Progenitor cell of endocrine pancreas (in vitro differentiated cells): ENCODE data around the gene MYH14. TPM values are rescaled to one million over a fixed set of nuclear protein-coding genes. Genes with fewer than 3 reads are reported as not detected.

ENCODE experiments used
- DNase-seq: peaks from one replicate; pipeline ENCODE4 v3.0.0; 2021; ENCODE audit warnings: low spot score; ENCODE audit not compliant: unreplicated experiment
- H3K27ac Mint-ChIP-seq: 2 replicates; pipeline ENCODE4 v1.8.0; 2021; ENCODE audit warnings: mild to moderate bottlenecking, moderate library complexity, mixed read lengths
- H3K27me3 Mint-ChIP-seq: 2 replicates; pipeline ENCODE4 v1.8.0; 2021; ENCODE audit warnings: mixed read lengths
- H3K36me3 Mint-ChIP-seq: 2 replicates; pipeline ENCODE4 v1.8.0; 2022; ENCODE audit warnings: mixed read lengths; ENCODE audit not compliant: insufficient read depth
- H3K4me1 Mint-ChIP-seq: 2 replicates; pipeline ENCODE4 v1.8.0; 2021; ENCODE audit warnings: low read depth, mixed read lengths
- H3K4me3 Mint-ChIP-seq: 2 replicates; pipeline ENCODE4 v1.8.0; 2021; ENCODE audit warnings: low read depth, mild to moderate bottlenecking, moderate library complexity, mixed read lengths
- H3K9me3 Mint-ChIP-seq: 2 replicates; pipeline ENCODE4 v1.8.0; 2021; ENCODE audit warnings: low read depth, mixed read lengths
- total RNA-seq: library from RNA; stranded (reverse); gene quantifications from 2 replicates; pipeline ENCODE4 v1.2.1, GENCODE V29; 2021
- TF ChIP-seq, protein P1 (sequence below): fragments of 200-600 bp; sonication (generic); IDR thresholded peaks from one replicate; pipeline ENCODE4 v1.5.0; 2021; ENCODE audit warnings: antibody characterized with exemption, mild to moderate bottlenecking; ENCODE audit not compliant: unreplicated experiment

MYH14 gene
- total RNA-seq, 1 donor from 2014 or later: 65.9 TPM

DNA sequence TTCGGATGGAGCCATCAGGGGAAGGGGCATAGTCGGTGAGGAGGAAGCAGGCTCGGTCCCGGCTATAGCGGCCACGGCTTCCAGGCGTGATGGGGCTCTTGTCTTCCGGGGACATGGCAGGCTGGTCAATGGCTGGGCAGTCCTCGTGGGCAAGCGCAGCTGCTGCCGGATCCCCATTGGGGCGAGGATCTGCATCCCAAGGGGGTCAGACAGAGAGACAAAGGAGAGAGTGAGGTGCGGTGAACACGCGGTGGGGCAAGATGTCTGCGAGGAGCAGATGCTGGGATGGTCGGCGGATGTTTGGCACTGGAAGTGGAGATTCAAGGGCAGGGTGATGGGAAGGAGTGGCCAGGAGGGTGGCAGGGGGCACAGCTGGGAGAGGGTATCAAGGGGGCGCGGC, 117.2 kb downstream of the MYH14 start:
- no peak overlapping the region for H3K4me3 Mint-ChIP-seq
- peaks cover 24% of the 10 kb centered on the region for H3K27me3 Mint-ChIP-seq
- no peaks in the 10 kb centered on the region for H3K9me3 Mint-ChIP-seq
- TF ChIP-seq, protein P1, sequence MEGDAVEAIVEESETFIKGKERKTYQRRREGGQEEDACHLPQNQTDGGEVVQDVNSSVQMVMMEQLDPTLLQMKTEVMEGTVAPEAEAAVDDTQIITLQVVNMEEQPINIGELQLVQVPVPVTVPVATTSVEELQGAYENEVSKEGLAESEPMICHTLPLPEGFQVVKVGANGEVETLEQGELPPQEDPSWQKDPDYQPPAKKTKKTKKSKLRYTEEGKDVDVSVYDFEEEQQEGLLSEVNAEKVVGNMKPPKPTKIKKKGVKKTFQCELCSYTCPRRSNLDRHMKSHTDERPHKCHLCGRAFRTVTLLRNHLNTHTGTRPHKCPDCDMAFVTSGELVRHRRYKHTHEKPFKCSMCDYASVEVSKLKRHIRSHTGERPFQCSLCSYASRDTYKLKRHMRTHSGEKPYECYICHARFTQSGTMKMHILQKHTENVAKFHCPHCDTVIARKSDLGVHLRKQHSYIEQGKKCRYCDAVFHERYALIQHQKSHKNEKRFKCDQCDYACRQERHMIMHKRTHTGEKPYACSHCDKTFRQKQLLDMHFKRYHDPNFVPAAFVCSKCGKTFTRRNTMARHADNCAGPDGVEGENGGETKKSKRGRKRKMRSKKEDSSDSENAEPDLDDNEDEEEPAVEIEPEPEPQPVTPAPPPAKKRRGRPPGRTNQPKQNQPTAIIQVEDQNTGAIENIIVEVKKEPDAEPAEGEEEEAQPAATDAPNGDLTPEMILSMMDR: no peak
- peaks cover 1% of the 10 kb centered on the region for H3K36me3 Mint-ChIP-seq
- no peak for DNase-seq
- no peak overlapping the region for H3K27ac Mint-ChIP-seq
- peaks cover 8% of the 10 kb centered on the region for H3K4me1 Mint-ChIP-seq

DNA sequence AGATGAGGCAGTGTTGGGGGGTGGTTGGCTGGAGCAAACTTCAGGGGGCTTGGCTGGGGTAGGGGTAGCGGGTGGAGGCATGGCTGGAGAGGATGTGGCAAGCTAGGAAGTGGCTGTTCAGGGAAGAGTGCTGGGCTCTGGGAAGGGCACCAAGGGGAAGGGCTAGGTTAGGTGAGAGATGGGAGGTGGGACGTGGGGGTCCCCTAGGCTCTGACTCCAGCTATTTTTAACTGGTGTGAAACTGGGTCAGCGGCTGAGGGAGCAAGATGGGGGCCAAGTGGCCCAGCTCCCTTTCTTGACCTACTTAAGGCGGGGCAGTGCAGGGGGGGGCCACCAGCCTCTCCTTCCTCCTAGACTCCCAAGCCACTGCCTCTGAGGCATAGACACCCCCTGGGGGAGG, 118.4 kb downstream of the MYH14 start:
- DNase-seq: no peak
- H3K36me3 Mint-ChIP-seq: no peaks in the 10 kb centered on the region
- peaks cover 23% of the 10 kb centered on the region for H3K27me3 Mint-ChIP-seq
- no peak overlapping the region for H3K4me3 Mint-ChIP-seq
- no peak overlapping the region for H3K27ac Mint-ChIP-seq
- TF ChIP-seq, protein P1: no peak
- H3K9me3 Mint-ChIP-seq: no peaks in the 10 kb centered on the region
- H3K4me1 Mint-ChIP-seq: peaks cover 10% of the 10 kb centered on the region

DNA sequence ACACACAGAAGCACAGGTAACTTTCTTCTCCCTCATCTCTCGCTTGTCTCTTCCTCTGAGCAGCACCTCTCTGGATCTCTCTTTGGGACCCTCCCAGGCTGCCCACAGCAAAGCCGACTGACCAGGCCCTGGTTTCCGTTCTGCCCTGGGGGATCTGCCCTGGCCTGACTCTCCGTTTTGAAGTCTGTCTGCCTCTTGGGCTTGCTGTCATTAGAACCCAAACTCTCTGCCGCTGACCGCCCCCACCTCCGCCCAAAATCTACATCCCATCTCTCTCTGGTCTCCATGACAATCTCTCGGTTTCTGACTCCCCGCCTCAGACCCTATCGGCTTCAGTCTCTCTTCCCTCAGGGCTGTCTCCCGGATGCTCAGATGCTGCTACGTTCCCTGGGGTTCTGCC, 118.8 kb downstream of the MYH14 start:
- Mint-ChIP-seq H3K36me3 (peaks cover 1% of the 10 kb centered on the region), H3K27me3 (peaks cover 27% of the 10 kb centered on the region), H3K4me3 (no peak overlapping the region), H3K4me1 (peaks cover 15% of the 10 kb centered on the region), H3K9me3 (no peaks in the 10 kb centered on the region), H3K27ac (no peak overlapping the region)
- no peak for DNase-seq
- TF ChIP-seq, protein P1: no peak

DNA sequence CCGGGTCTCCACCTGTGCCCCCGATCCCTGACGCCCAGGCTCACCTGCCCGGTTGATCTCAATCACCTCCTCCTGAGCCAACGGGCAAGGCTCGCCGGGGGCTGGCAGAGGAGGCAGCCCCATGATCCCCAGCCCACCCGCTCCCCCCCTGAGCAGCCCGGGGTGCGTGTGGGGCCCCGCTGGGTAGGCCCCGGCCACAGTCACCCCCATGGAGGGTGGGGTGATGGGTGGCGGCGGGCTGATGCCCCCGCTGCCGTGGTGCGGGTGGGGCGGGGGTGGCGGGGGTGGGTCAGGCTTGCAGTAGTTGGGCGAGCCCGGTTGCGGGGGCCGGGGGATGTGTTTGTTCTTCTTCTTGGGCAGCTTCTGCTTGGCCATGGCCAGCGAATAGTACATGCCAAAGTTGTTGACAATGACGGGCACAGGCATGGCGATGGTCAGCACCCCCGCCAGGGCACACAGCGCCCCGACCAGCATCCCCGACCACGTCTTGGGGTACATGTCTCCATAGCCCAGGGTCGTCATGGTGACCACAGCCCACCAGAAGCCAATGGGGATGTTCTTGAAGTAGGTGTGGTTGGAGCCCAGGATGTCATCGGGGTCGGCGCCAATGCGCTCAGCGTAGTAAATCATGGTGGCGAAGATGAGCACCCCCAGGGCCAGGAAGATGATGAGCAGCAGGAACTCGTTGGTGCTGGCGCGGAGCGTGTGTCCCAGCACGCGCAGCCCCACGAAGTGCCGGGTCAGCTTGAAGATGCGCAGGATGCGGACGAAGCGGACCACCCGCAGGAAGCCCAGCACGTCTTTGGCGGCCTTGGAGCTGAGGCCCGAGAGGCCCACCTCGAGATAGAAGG, 119.7 kb downstream of the MYH14 start:
- no peak overlapping the region for H3K27ac Mint-ChIP-seq
- DNase-seq: no peak
- peaks cover 1% of the 10 kb centered on the region for H3K36me3 Mint-ChIP-seq
- no peaks in the 10 kb centered on the region for H3K9me3 Mint-ChIP-seq
- H3K4me1 Mint-ChIP-seq: peaks cover 18% of the 10 kb centered on the region
- TF ChIP-seq, protein P1: no peak
- H3K4me3 Mint-ChIP-seq: no peak overlapping the region
- H3K27me3 Mint-ChIP-seq: peaks cover 29% of the 10 kb centered on the region

DNA sequence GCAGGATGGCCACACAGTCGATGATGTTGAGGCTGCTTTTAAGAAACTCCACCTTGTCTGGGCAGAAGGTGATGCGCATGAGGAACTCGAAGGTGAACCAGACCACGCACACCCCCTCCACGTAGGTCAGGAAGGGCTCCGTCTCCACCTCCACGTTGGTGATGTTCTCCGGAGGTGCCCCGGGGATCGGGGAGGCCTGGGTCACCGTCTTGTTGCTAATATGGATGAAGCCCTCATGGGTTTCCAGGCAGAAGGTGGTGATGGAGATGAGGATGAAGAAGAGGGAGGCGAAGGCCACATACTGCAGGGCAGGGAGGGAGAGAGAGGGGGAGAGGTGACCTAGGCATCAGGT, 120.3 kb downstream of the MYH14 start:
- Mint-ChIP-seq H3K4me1 (peaks cover 18% of the 10 kb centered on the region), H3K36me3 (peaks cover 1% of the 10 kb centered on the region), H3K27me3 (peaks cover 29% of the 10 kb centered on the region), H3K4me3 (no peak overlapping the region), H3K9me3 (no peaks in the 10 kb centered on the region), H3K27ac (no peak overlapping the region)
- TF ChIP-seq, protein P1: no peak
- no peak for DNase-seq
